ENCODE measurements around the gene HERC4. TPM values are rescaled to one million over a fixed set of nuclear protein-coding genes. Genes with fewer than 3 reads are reported as not detected.
"Not testable (repeated sequence)": the region's sequence is repeated elsewhere in the genome, so short reads cannot be mapped to it uniquely, and the experiment has no call there.

Gene HERC4
- total and polyA plus RNA-seq, 4 donors: 41.8 to 89.5 (median 45.6) TPM

DNA sequence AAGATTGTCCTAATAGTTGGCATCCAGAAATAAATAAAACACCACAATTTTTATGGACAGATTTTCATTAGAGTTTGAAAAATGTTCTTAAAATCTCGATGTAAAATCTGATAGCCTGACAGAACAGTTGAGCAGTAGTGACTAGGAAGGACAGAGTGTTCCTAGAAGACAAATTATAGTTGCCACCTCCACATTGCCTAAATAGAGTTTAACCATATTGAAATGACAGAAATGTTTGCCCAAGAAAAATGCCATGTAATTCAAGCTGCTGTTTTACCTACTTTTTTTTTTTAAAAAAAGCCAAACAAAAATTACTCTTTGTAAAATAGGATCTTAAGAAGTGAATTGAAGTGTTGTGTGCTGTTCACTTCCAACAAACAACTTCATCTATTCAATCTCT lies 8.9 kb upstream of the HERC4 start:
- no peaks in the 10 kb centered on the region for H3K9me3 ChIP-seq (ENCODE audit: control insufficient read depth, insufficient read depth, low read length)
- no CpG with 5 or more reads among the region's 1 CpG for WGBS (ENCODE audit: insufficient coverage)
- DNase-seq (ENCODE audit: low read depth in 4 of 6, low spot score in 6 of 6): no peak
- H3K36me3 ChIP-seq (ENCODE audit: control insufficient read depth, insufficient read depth, low read length): no peaks in the 10 kb centered on the region
- no peaks in the 10 kb centered on the region for H3K4me1 ChIP-seq (ENCODE audit: control insufficient read depth, insufficient read depth, low read length)
- no peak overlapping the region for H3K4me3 ChIP-seq (ENCODE audit: low read depth, low read length)
- peaks cover 2% of the 10 kb centered on the region for H3K27me3 ChIP-seq (ENCODE audit: control insufficient read depth, insufficient read depth, low read length)
- no peak overlapping the region for H3K27ac ChIP-seq (ENCODE audit: low read depth, low read length)

DNA sequence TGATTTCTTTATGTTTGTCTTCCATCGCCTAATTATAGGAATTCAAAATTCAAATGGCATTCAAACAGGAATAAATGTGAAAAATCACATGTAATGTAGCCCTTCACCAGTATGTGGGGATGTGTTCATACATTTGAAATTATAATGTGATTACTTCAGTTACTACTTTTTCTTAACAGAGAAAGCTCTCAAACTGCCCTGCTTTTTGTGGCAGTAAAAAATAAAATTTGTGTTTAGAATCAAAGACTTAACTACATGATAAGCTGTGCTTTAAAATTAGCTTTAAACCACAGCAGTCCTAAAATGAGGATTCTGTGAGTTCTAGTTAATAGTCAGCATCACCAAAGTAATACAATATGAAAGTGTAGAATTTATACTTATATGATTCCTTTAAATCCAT lies 7.8 kb upstream of the HERC4 start:
- Histone ChIP-seq H3K4me1 (ENCODE audit: control insufficient read depth, insufficient read depth, low read length) (no peaks in the 10 kb centered on the region), H3K27ac (ENCODE audit: low read depth, low read length) (no peak overlapping the region), H3K4me3 (ENCODE audit: low read depth, low read length) (no peak overlapping the region), H3K9me3 (ENCODE audit: control insufficient read depth, insufficient read depth, low read length) (no peaks in the 10 kb centered on the region), H3K36me3 (ENCODE audit: control insufficient read depth, insufficient read depth, low read length) (no peaks in the 10 kb centered on the region), H3K27me3 (ENCODE audit: control insufficient read depth, insufficient read depth, low read length) (peaks cover 2% of the 10 kb centered on the region)
- no CpG with 5 or more reads among the region's 1 CpG for WGBS (ENCODE audit: insufficient coverage)
- DNase-seq (ENCODE audit: low read depth in 4 of 6, low spot score in 6 of 6): peak in 2 of 6 donors; percentile 43 to 71

DNA sequence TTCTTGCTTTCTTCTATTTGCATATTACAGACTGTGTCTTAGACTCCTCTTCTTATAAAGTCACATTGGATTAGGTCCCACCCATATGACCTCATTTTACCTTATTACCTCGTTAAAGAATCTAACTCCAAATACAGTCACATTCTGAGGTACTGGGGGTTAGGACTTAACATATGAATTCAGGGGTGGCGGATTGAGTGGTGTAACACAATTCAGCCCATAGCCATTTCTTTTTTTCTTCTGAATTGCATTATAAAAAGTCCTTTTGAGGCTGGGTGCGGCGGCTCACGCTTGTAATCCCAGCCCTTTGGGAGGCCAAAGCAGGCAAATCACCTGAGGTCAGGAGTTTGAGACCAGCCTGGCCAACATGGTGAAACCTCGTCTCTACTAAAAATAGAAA lies 6.8 kb upstream of the HERC4 start:
- H3K4me1 ChIP-seq (ENCODE audit: control insufficient read depth, insufficient read depth, low read length): no peaks in the 10 kb centered on the region
- no peaks in the 10 kb centered on the region for H3K9me3 ChIP-seq (ENCODE audit: control insufficient read depth, insufficient read depth, low read length)
- H3K27ac ChIP-seq (ENCODE audit: low read depth, low read length): no peak overlapping the region
- no peaks in the 10 kb centered on the region for H3K36me3 ChIP-seq (ENCODE audit: control insufficient read depth, insufficient read depth, low read length)
- DNase-seq (ENCODE audit: low read depth in 4 of 6, low spot score in 6 of 6): no peak
- WGBS (ENCODE audit: insufficient coverage): 88% methylated on average over 4 of the region's 6 CpGs
- H3K4me3 ChIP-seq (ENCODE audit: low read depth, low read length): no peak overlapping the region
- peaks cover 2% of the 10 kb centered on the region for H3K27me3 ChIP-seq (ENCODE audit: control insufficient read depth, insufficient read depth, low read length)

DNA sequence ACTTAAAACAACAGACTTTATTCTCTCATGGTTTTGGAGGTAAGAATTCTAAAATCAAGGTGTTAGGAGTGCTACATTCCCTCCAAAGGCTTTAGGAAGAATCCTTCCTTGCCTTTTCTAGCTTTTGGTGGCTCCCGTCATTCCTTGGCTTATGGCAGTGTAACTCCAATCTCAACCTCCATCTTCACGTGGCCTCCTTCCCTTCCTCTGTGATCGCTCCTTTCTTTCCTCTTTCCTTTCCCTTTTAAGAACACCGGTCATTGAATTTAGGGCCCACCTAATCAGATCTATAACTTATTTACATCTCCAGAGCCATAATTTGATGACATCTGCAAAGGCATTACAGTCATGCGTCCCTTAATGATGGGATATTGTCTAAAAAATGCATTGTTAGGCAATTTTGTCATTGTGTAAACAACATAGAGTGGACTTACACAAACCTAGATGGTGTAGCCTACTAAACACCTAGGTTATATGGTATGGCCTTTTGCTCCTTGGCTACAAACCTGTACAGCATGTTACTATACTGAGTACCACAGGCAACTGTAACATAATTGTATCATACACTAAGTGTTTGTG lies 5.9 kb upstream of the HERC4 start:
- 77% methylated on average over 3 of the region's 5 CpGs for WGBS (ENCODE audit: insufficient coverage)
- H3K27ac ChIP-seq (ENCODE audit: low read depth, low read length): no peak overlapping the region
- H3K9me3 ChIP-seq (ENCODE audit: control insufficient read depth, insufficient read depth, low read length): no peaks in the 10 kb centered on the region

DNA sequence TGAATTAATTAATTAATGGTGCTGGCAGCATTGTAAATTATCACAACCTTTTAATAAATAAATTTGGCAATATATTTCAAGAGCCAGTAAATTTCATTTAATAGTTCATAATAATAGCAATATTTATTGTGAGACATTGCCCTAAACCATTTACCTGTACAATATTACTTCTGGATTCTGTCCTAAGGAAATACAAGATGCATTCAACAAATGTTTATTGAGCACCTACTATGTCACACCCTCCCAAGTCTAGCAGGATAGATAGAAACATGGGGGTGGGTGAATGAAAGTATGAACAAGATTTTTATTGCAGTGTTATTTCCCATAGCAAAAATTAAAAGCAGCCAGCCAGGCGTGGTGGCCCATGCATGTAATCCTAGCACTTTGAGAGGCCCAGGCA lies 4.4 kb upstream of the HERC4 start:
- Histone ChIP-seq H3K4me3 (ENCODE audit: low read depth, low read length) (no peak overlapping the region), H3K9me3 (ENCODE audit: control insufficient read depth, insufficient read depth, low read length) (no peaks in the 10 kb centered on the region), H3K4me1 (ENCODE audit: control insufficient read depth, insufficient read depth, low read length) (no peaks in the 10 kb centered on the region), H3K36me3 (ENCODE audit: control insufficient read depth, insufficient read depth, low read length) (no peaks in the 10 kb centered on the region), H3K27ac (ENCODE audit: low read depth, low read length) (no peak overlapping the region), H3K27me3 (ENCODE audit: control insufficient read depth, insufficient read depth, low read length) (peaks cover 2% of the 10 kb centered on the region)
- no peak for DNase-seq (ENCODE audit: low read depth in 4 of 6, low spot score in 6 of 6)
- WGBS (ENCODE audit: insufficient coverage): 100% methylated on average over 1 of the region's 1 CpG

More for the DNA sequence above, 5.9 kb upstream of the HERC4 start:
- Histone ChIP-seq H3K27me3 (ENCODE audit: control insufficient read depth, insufficient read depth, low read length) (peaks cover 2% of the 10 kb centered on the region), H3K36me3 (ENCODE audit: control insufficient read depth, insufficient read depth, low read length) (no peaks in the 10 kb centered on the region), H3K4me3 (ENCODE audit: low read depth, low read length) (no peak overlapping the region), H3K4me1 (ENCODE audit: control insufficient read depth, insufficient read depth, low read length) (no peaks in the 10 kb centered on the region)
- DNase-seq (ENCODE audit: low read depth in 4 of 6, low spot score in 6 of 6): no peak

DNA sequence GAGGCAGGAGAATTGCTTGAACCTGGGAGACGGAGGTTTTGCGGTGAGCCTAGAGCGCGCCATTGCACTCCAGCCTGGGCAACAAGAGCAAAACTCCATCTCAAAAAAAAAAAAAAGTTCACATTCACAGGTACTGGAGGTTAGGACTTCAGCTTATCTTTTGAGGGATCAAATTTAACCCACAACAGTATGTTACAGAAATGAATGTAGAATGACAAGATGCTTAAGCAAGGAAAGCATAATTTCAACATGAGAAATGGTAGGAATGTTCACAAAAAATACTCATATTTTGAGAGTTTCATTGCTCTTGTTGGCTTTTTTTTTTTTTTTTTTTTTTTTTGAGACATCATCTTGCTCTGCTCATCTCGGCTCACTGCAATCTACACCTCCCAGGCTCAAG lies 1.9 kb upstream of the HERC4 start:
- DNase-seq (ENCODE audit: low read depth in 4 of 6, low spot score in 6 of 6): no peak
- no peaks in the 10 kb centered on the region for H3K4me1 ChIP-seq (ENCODE audit: control insufficient read depth, insufficient read depth, low read length)
- H3K27ac ChIP-seq (ENCODE audit: low read depth, low read length): no peak overlapping the region
- no peak overlapping the region for H3K4me3 ChIP-seq (ENCODE audit: low read depth, low read length)
- H3K27me3 ChIP-seq (ENCODE audit: control insufficient read depth, insufficient read depth, low read length): peaks cover 2% of the 10 kb centered on the region
- WGBS (ENCODE audit: insufficient coverage): no CpG with 5 or more reads among the region's 5 CpGs
- H3K36me3 ChIP-seq (ENCODE audit: control insufficient read depth, insufficient read depth, low read length): no peaks in the 10 kb centered on the region
- no peaks in the 10 kb centered on the region for H3K9me3 ChIP-seq (ENCODE audit: control insufficient read depth, insufficient read depth, low read length)

DNA sequence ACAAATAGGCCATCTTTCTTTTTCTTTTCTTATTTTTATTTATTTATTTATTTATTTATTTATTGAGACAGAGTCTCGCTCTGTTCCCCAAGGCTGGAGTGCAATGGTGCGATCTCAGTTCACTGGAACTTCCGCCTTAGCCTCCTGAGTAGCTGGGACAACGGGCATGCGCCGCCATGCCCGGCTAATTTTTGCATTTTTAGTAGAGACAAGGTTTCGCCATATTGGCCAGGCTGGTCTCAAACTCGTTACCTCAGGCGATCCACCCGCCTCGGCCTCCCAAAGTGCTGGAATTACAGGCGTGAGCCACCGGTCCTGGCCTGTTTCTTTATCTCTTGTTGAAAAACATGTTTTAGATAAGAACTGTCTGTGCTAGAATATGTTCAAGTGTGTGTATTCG lies 998 bp upstream of the HERC4 start:
- not testable (repeated sequence) for H3K36me3 ChIP-seq (ENCODE audit: control insufficient read depth, insufficient read depth, low read length); H3K4me1 ChIP-seq (ENCODE audit: control insufficient read depth, insufficient read depth, low read length); H3K27me3 ChIP-seq (ENCODE audit: control insufficient read depth, insufficient read depth, low read length); H3K4me3 ChIP-seq (ENCODE audit: low read depth, low read length); DNase-seq (ENCODE audit: low read depth in 4 of 6, low spot score in 6 of 6); H3K27ac ChIP-seq (ENCODE audit: low read depth, low read length); H3K9me3 ChIP-seq (ENCODE audit: control insufficient read depth, insufficient read depth, low read length)
- WGBS (ENCODE audit: insufficient coverage): 97% methylated on average over 13 of the region's 15 CpGs

DNA sequence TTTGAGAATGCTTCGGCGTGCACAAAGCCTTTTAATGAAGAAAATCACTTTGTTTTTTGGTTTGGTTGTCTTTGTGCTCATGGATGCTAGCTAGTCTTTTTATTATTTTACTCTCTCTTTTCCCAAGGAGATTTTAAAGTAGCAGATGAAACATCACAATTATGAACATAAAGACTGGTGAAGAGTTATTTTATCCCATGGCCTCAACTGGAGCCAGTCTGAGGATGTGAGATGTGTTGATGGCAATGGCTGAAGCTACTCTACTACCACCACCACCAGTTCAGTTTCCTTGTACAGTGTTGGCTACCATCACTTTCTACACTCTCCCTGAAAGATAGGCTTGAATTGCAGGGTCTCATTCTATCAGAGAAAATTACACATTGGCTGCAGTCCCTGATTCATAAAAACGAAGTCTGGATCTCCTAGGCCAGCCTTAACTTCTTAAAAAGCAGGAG lies 494 bp upstream of the HERC4 start:
- Histone ChIP-seq H3K4me1 (ENCODE audit: control insufficient read depth, insufficient read depth, low read length) (no peaks in the 10 kb centered on the region), H3K4me3 (ENCODE audit: low read depth, low read length) (peak overlapping the region; percentile 45), H3K27ac (ENCODE audit: low read depth, low read length) (peak overlapping the region; percentile 87), H3K36me3 (ENCODE audit: control insufficient read depth, insufficient read depth, low read length) (no peaks in the 10 kb centered on the region), H3K9me3 (ENCODE audit: control insufficient read depth, insufficient read depth, low read length) (no peaks in the 10 kb centered on the region), H3K27me3 (ENCODE audit: control insufficient read depth, insufficient read depth, low read length) (no peaks in the 10 kb centered on the region)
- DNase-seq (ENCODE audit: low read depth in 4 of 6, low spot score in 6 of 6): no peak
- WGBS (ENCODE audit: insufficient coverage): 0% methylated on average over 2 of the region's 3 CpGs

DNA sequence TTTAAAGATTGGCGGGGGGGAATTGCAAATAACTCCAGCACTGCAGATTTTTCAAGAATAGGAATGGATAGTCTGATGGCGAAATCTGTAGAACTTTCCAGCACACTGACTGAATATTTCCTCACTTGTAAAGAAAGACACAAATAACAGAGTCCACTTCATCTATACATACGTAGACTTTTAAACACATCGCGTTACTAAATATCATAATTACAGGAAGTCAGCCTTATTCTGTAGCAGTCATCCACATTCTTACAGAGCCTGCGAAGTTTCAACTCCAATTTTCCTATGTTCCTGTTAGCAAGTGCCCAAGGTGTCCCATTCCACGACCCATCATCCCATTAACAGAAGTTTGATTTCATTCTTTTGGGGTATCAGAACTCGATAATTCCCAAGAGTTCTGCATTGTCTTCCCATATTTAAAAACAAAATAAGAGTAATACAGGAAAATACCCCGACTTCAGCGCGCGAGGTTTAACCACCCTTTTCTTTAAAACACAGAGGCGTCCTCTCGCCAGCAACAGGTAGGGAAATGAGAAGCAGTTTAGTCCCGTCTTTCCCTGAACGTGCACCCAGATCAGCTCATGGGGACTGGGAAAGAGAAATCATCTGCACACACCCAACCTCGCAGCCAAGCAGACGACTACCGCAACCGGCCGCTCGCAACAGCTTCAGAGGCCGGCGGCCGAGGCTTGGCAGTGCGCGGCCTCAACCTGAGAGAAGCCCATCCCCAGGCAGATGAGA lies 880 bp downstream of the HERC4 start:
- H3K4me3 ChIP-seq (ENCODE audit: low read depth, low read length): peak overlapping the region; percentile 90
- DNase-seq (ENCODE audit: low read depth in 4 of 6, low spot score in 6 of 6): peak in 2 of 6 donors; percentile 4 to 56
- H3K36me3 ChIP-seq (ENCODE audit: control insufficient read depth, insufficient read depth, low read length): peaks cover 7% of the 10 kb centered on the region
- H3K27me3 ChIP-seq (ENCODE audit: control insufficient read depth, insufficient read depth, low read length): no peaks in the 10 kb centered on the region
- no peaks in the 10 kb centered on the region for H3K9me3 ChIP-seq (ENCODE audit: control insufficient read depth, insufficient read depth, low read length)
- H3K4me1 ChIP-seq (ENCODE audit: control insufficient read depth, insufficient read depth, low read length): no peaks in the 10 kb centered on the region
- peak overlapping the region; percentile 98 for H3K27ac ChIP-seq (ENCODE audit: low read depth, low read length)
- WGBS (ENCODE audit: insufficient coverage): 0% methylated on average over 22 of the region's 27 CpGs

DNA sequence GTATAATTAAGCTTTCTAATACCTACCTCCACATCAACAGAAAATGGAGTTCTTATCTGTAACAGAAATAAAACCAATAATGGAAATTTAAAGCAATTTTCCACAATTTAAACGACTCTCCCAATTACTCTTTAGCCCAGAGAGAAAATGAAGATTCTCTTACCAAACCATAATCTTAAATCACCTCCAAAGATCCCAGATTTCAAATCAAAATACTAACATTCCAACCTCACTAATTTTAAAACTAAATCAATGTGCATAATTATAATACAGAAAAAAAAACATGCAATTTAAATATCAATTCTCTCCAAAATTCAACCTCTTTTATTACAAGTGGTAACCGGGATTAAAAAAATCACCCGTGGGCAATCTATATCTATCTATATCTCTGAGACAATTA lies 1.5 kb downstream of the HERC4 start:
- no CpG with 5 or more reads among the region's 3 CpGs for WGBS (ENCODE audit: insufficient coverage)
- H3K9me3 ChIP-seq (ENCODE audit: control insufficient read depth, insufficient read depth, low read length): no peaks in the 10 kb centered on the region
- H3K4me1 ChIP-seq (ENCODE audit: control insufficient read depth, insufficient read depth, low read length): no peaks in the 10 kb centered on the region
- H3K36me3 ChIP-seq (ENCODE audit: control insufficient read depth, insufficient read depth, low read length): peaks cover 7% of the 10 kb centered on the region
- no peak for DNase-seq (ENCODE audit: low read depth in 4 of 6, low spot score in 6 of 6)
- H3K27me3 ChIP-seq (ENCODE audit: control insufficient read depth, insufficient read depth, low read length): no peaks in the 10 kb centered on the region
- H3K4me3 ChIP-seq (ENCODE audit: low read depth, low read length): peak overlapping the region; percentile 90
- no peak overlapping the region for H3K27ac ChIP-seq (ENCODE audit: low read depth, low read length)

Measured in spinal cord (tissue), 10 donors.